ENCODE results near the gene CAMP.
"Not testable (repeated sequence)": the region's sequence is repeated elsewhere in the genome, so short reads cannot be mapped to it uniquely, and the experiment has no call there.

The CAMP gene

DNA sequence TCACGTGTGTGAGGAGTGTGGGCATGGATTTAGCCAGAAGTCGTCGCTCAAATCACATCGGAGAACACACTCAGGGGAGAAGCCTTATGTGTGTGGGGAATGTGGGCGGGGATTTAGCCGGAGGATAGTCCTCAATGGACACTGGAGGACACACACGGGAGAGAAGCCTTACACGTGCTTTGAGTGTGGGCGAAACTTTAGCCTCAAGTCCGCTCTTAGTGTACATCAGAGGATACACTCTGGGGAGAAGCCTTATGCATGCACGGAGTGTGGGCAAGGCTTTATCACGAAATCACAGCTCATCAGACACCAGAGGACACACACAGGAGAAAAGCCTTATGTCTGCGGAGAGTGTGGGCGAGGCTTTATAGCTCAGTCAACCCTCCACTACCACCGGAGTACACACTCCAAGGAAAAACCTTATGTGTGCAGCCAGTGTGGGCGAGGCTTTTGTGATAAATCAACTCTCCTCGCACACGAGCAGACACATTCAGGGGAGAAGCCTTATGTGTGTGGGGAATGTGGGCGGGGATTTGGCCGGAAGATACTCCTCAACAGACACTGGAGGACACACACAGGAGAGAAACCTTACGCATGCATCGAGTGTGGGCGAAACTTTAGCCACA is 45.8 kb downstream of the CAMP start:
- H3K4me3 ChIP-seq (replicated peaks; ENCODE audit: low read depth, low read length), result no peak overlapping the region
- no peak for DNase-seq (ENCODE audit: low read depth)
- TF ChIP-seq CTCF (IDR thresholded peaks at IDR 0.05; ENCODE audit: low read length, missing control alignments), result no peak

GRCh38 chr3:48269592-48269991 is 46.3 kb downstream of the CAMP start:
- TF ChIP-seq CTCF (IDR thresholded peaks at IDR 0.05; ENCODE audit: low read length, missing control alignments), result no peak
- no peak overlapping the region for H3K4me3 ChIP-seq (replicated peaks; ENCODE audit: low read depth, low read length)
- DNase-seq (ENCODE audit: low read depth), result no peak

DNA sequence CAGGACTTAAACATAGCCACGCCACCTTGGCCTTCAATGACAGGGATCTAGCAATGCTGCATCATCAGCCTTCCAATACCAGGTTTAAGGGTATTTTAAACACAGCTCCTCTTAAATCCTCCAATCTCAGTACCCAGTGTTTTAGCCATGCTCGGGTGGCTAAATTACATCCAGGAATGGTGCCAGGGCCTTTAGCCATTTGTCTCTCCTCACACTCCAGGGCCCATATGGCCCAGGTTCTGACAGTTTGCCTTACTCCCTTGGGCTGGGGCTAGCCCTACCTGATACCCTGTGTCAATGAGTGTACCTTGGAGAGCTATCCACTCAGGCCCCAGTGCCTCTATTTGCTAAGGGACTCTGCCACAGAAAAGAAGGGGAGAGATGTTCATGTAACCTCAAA is 47.0 kb downstream of the CAMP start:
- DNase-seq (ENCODE audit: low read depth), result no peak
- no peak overlapping the region for H3K4me3 ChIP-seq (replicated peaks; ENCODE audit: low read depth, low read length)
- no peak for TF ChIP-seq CTCF (IDR thresholded peaks at IDR 0.05; ENCODE audit: low read length, missing control alignments)

DNA sequence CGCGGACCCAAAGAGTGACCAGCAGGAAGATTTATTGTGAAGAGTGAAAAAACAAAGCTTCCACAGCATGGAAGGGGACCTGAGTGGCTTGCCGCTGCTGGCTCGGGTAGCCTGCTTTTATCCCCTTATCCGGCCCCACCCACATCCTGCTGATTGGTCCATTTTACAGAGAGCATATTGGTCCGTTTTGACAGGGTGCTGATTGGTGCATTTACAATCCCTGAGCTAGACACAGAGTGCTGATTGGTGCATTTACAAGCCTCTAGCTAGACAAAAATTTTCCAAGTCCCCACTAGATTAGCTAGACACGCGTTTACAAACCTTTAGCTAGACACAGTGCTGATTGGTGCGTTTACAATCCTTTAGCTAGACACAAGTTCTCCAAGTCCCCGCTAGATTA is 47.9 kb downstream of the CAMP start:
- H3K4me3 ChIP-seq (replicated peaks; ENCODE audit: low read depth, low read length); DNase-seq (ENCODE audit: low read depth): not testable (repeated sequence)

- DNase-seq (ENCODE audit: low read depth), result no peak
- no peak overlapping the region for H3K4me3 ChIP-seq (replicated peaks; ENCODE audit: low read depth, low read length)
- no peak for TF ChIP-seq CTCF (IDR thresholded peaks at IDR 0.05; ENCODE audit: low read length, missing control alignments)
Measured at GRCh38 chr3:48271763-48272498, 48.6 kb downstream of the CAMP start.

DNA sequence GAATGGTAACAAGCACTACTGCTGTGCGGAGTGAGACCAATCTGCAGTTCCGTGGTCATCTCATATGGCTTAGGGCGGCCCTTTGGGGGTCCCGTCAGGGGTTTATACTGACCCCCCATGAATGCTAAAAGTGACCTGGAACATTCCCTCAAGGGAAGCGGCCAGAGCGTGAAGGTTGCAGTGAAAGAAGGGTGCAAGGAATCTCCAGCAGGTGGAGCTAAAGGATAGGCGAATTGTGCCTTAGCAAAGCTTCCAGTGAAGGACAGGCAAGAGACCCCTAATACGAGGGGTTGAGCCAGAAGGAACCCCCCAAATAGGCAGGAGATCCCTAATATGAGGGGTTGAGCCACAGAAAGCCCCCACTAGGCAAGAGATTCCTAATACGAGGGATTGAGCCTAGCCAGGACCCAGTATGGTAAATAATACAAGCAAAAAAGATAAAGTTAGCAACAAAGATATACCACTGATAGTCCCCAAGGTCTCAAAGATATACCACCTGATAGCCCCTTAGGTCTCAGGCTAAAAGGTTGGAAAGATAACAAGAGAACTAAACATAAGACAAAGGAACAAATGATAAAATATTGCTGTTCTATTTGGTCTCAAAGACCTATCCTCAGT is 50.4 kb downstream of the CAMP start:
- DNase-seq (ENCODE audit: low read depth), result peak; percentile 75
- TF ChIP-seq CTCF (IDR thresholded peaks at IDR 0.05; ENCODE audit: low read length, missing control alignments), result peak; percentile 88
- H3K4me3 ChIP-seq (replicated peaks; ENCODE audit: low read depth, low read length), result no peak overlapping the region

DNA sequence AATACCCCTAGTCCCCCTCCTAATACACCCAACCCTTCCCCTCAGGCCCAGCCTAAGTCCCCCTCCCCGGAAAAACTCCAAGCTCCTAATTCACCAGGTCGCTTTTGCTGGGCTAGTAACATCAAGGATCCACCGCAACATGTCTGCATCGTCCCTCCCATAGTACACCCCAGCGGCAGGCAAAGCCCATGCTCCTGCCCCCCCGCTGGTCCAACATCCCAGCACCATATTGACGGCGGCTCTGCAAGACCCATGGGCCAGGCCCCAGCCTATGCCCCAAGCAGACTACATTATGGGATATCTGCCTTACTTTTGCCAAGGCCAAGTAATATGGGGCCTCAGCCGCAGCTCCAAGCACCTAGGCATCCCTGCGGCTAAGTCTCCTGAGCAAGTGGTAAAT is 51.2 kb downstream of the CAMP start:
- DNase-seq (ENCODE audit: low read depth), result no peak
- no peak overlapping the region for H3K4me3 ChIP-seq (replicated peaks; ENCODE audit: low read depth, low read length)
- TF ChIP-seq CTCF (IDR thresholded peaks at IDR 0.05; ENCODE audit: low read length, missing control alignments), result no peak
